HCT116 (cell line): Measurements from ENCODE around the gene TMEM87A. TPM values are rescaled to one million over a fixed set of nuclear protein-coding genes. Genes with fewer than 3 reads are reported as not detected.

Experiments used
- ATAC-seq: fragments of 200-7000 bp; cut with Tn5 transposase; 2 replicates; pipeline ENCODE4 v1.9.1; 2020; ENCODE audit warnings: mild to moderate bottlenecking, moderate library complexity
- BruUV-seq: library from RNA; stranded (reverse); fragments of 400-500 nt; replicated peaks from 2 replicates; lab custom pipeline; 2021; lab: Mats Ljungman, UMichigan
- CTCF ChIA-PET: fragments of 300-600 bp; sonication (Branson Sonifier 250); formaldehyde crosslinking; loops from one replicate; lab custom pipeline; 2021; ENCODE audit warnings: antibody characterized with exemption; lab: Charles Lee
- POLR2A ChIA-PET: fragments of 300-600, 350-600 bp; sonication (Branson Sonifier 250); formaldehyde crosslinking; loops from one replicate; lab custom pipeline; 2021; ENCODE audit warnings: antibody characterized with exemption; lab: Charles Lee
- RAD21 ChIA-PET, 2 experiments: fragments of 300-600 bp; sonication (Branson Sonifier 250); formaldehyde crosslinking; loops; one replicate each; lab custom pipeline; 2023; ENCODE audit warnings: low total read pairs in 2 of 2; ENCODE audit not compliant: uncharacterized antibody in 2 of 2, unreplicated experiment in 2 of 2, low non-redundant PET in 1 of 2; lab: Charles Lee
- DNase-seq: peaks from one replicate; pipeline ENCODE4 v3.0.0-alpha.2; 2010; ENCODE audit warnings: low read depth, low spot score
- H2AFZ ChIP-seq: fragments of 200-600 bp; shearing (Covaris generic), sonication (generic); 2 replicates; pipeline ENCODE4 v1.6.1; 2017; ENCODE audit warnings: low read depth, mixed run types, mixed read lengths, antibody characterized with exemption, low read length; ENCODE audit not compliant: poor library complexity, severe bottlenecking
- H3K27ac ChIP-seq: 2 replicates; pipeline ENCODE4 v1.5.1; 2012; ENCODE audit warnings: low read depth, low read length
- H3K27me3 ChIP-seq: fragments of 200-600 bp; sonication (generic); 2 replicates; pipeline ENCODE4 v1.6.1; 2016; ENCODE audit warnings: mixed run types, low read length, mixed read lengths; ENCODE audit not compliant: insufficient read depth
- H3K36me3 ChIP-seq, 2 experiments: fragments of 200-500 bp in 1 of 2; fragments of 200-600 bp in 1 of 2; sonication (Bioruptor generic) in 1 of 2; sonication (generic) in 1 of 2; 2 replicates each; pipeline versions ENCODE4 v1.5.1 to v1.6.1; 2014 to 2016; ENCODE audit warnings: low read length in 2 of 2, inconsistent platforms in 1 of 2, mixed read lengths in 1 of 2, mixed run types in 1 of 2; ENCODE audit not compliant: insufficient read depth in 2 of 2, control insufficient read depth in 1 of 2
- H3K4me1 ChIP-seq, 2 experiments: fragments of 200-600 bp in 1 of 2; sonication (generic) in 1 of 2; 2 replicates each; pipeline versions ENCODE4 v1.5.1 to v1.6.1; 2012 to 2017; ENCODE audit warnings: low read length in 2 of 2, inconsistent platforms in 1 of 2, mild to moderate bottlenecking in 1 of 2, mixed read lengths in 1 of 2, mixed run types in 1 of 2, moderate library complexity in 1 of 2; ENCODE audit not compliant: insufficient read depth in 2 of 2, control insufficient read depth in 1 of 2
- H3K4me2 ChIP-seq: fragments of 200-600 bp; sonication (generic); 2 replicates; pipeline ENCODE4 v1.6.1; 2017; ENCODE audit warnings: mixed run types, low read length, mixed read lengths
- H3K4me3 ChIP-seq, 2 experiments: fragments of 200-600 bp in 1 of 2; sonication (generic) in 1 of 2; replicated peaks in 1 of 2; 2 replicates each; pipeline ENCODE4 v1.5.1; 2011 to 2016; ENCODE audit warnings: low read length in 2 of 2, control low read depth in 1 of 2, low read depth in 1 of 2, mild to moderate bottlenecking in 1 of 2, mixed read lengths in 1 of 2, mixed run types in 1 of 2
- H3K79me2 ChIP-seq: fragments of 200-600 bp; sonication (generic); 2 replicates; pipeline ENCODE4 v1.6.1; 2017; ENCODE audit warnings: mild to moderate bottlenecking, mixed run types, low read length, moderate library complexity, mixed read lengths; ENCODE audit not compliant: insufficient read depth
- H3K9ac ChIP-seq: fragments of 200-600 bp; sonication (generic); 2 replicates; pipeline ENCODE4 v1.6.1; 2016; ENCODE audit warnings: low read length, mixed read lengths
- H3K9me2 ChIP-seq: fragments of 200-600 bp; sonication (generic), shearing (Covaris generic); 2 replicates; pipeline ENCODE4 v1.6.1; 2017; ENCODE audit warnings: mixed run types, mild to moderate bottlenecking, moderate library complexity; ENCODE audit not compliant: insufficient read depth
- H3K9me3 ChIP-seq, 2 experiments: fragments of 200-500 bp in 1 of 2; fragments of 200-600 bp in 1 of 2; sonication (Bioruptor generic) in 1 of 2; sonication (generic) in 1 of 2; 2 replicates each; pipeline ENCODE4 v1.6.1; 2014 to 2017; ENCODE audit warnings: low read length in 2 of 2, mixed read lengths in 2 of 2, inconsistent platforms in 1 of 2, low read depth in 1 of 2, mild to moderate bottlenecking in 1 of 2, mixed run types in 1 of 2, moderate library complexity in 1 of 2; ENCODE audit not compliant: control insufficient read depth in 1 of 2, insufficient read depth in 1 of 2
- H4K20me1 ChIP-seq: fragments of 200-600 bp; sonication (generic), shearing (Covaris generic); 2 replicates; pipeline ENCODE4 v1.6.1; 2017; ENCODE audit warnings: mixed run types, mild to moderate bottlenecking, moderate library complexity; ENCODE audit not compliant: insufficient read depth
- ATF3 ChIP-seq: IDR thresholded peaks from 2 replicates; pipeline ENCODE4 v1.6.1; 2012
- CEBPB ChIP-seq: IDR thresholded peaks from 2 replicates; pipeline ENCODE4 v1.6.1; 2012; ENCODE audit warnings: low read depth
- EGR1 ChIP-seq: IDR thresholded peaks from 2 replicates; pipeline ENCODE4 v1.6.1; 2012; ENCODE audit warnings: low read depth
- EZH2 ChIP-seq: fragments of 200-600 bp; sonication (generic); IDR thresholded peaks from 2 replicates; pipeline ENCODE4 v1.6.1; 2017; ENCODE audit warnings: antibody characterized with exemption, mixed run types
- EZH2phosphoT487 ChIP-seq: fragments of 200-600 bp; IDR thresholded peaks from 2 replicates; pipeline ENCODE4 v1.6.1; 2018; ENCODE audit warnings: antibody characterized with exemption, borderline replicate concordance
- POLR2A ChIP-seq: IDR thresholded peaks from 2 replicates; pipeline ENCODE4 v1.7.0; 2011; ENCODE audit warnings: borderline replicate concordance; ENCODE audit not compliant: insufficient read depth, insufficient read length; ENCODE audit errors: extremely low read depth
- POLR2AphosphoS5 ChIP-seq: IDR thresholded peaks from 2 replicates; pipeline ENCODE4 v1.6.1; 2011; ENCODE audit warnings: mild to moderate bottlenecking, low read depth, low read length, moderate library complexity
- RAD21 ChIP-seq: IDR thresholded peaks from 2 replicates; pipeline ENCODE4 v1.6.1; 2012; ENCODE audit warnings: low read depth, mild to moderate bottlenecking
- SIN3A ChIP-seq: IDR thresholded peaks from 2 replicates; pipeline ENCODE4 v1.6.1; 2012; ENCODE audit warnings: low read depth
- SP1 ChIP-seq: IDR thresholded peaks from 2 replicates; pipeline ENCODE4 v1.6.1; 2012; ENCODE audit warnings: low read depth
- SRF ChIP-seq: IDR thresholded peaks from 2 replicates; pipeline ENCODE4 v1.6.1; 2012; ENCODE audit warnings: low read depth
- ZBTB33 ChIP-seq: IDR thresholded peaks from 2 replicates; pipeline ENCODE4 v1.6.1; 2011; ENCODE audit warnings: mild to moderate bottlenecking, low read length, moderate library complexity; ENCODE audit not compliant: insufficient replicate concordance; ENCODE audit errors: extremely low read depth
- intact Hi-C: fragments of 100-400 bp; cut with micrococcal nuclease; formaldehyde crosslinking; loops from 2 replicates; pipeline ENCODE4 v1.10.0; 2022
- total RNA-seq: library from RNA; stranded (reverse); gene quantifications from one replicate; pipeline ENCODE4 v1.2.1, GENCODE V29; 2021; ENCODE audit not compliant: unreplicated experiment

TMEM87A gene
- total RNA-seq, 1 experiment from 2014 or later = 44.0 TPM

- H2AFZ ChIP-seq = no peak overlapping the region
- intact Hi-C loops = no loop called here
- no peak overlapping the region for H3K4me3 ChIP-seq
- H4K20me1 ChIP-seq = no peaks in the 10 kb centered on the region
- no peak for DNase-seq
- no peaks in the 10 kb centered on the region for H3K9me2 ChIP-seq
- ChIA-PET POLR2A (no interaction called here), CTCF (no interaction called here), RAD21 (no interaction called here)
- no peak overlapping the region for H3K4me2 ChIP-seq
- no peaks in the 10 kb centered on the region for H3K79me2 ChIP-seq
- peaks cover 15 to 40% of the 10 kb centered on the region in 2 experiments for H3K36me3 ChIP-seq
- no TSS peak for BruUV-seq
- no peak for ATAC-seq
- no peaks in the 10 kb centered on the region for H3K9me3 ChIP-seq
- no peaks in the 10 kb centered on the region for H3K27me3 ChIP-seq
- no peak overlapping the region for H3K27ac ChIP-seq
- H3K4me1 ChIP-seq = no peaks in the 10 kb centered on the region
- no peak overlapping the region for H3K9ac ChIP-seq
- no peak for TF ChIP-seq ZBTB33
- no peak for TF ChIP-seq SRF
These were observed 101.4 kb downstream of the TMEM87A start for GRCh38 chr15:42171795-42172194.

- RAD21 ChIA-PET = no interaction called here
- H3K36me3 ChIP-seq = peaks cover 15 to 45% of the 10 kb centered on the region in 2 experiments
- H3K4me1 ChIP-seq = no peaks in the 10 kb centered on the region
- H3K27ac ChIP-seq = no peak overlapping the region
- no peak for DNase-seq
- no peaks in the 10 kb centered on the region for H4K20me1 ChIP-seq
- no TSS peak for BruUV-seq
- no peak overlapping the region for H3K4me3 ChIP-seq
- no peaks in the 10 kb centered on the region for H3K9me3 ChIP-seq
- intact Hi-C loops = no loop called here
- no peak for TF ChIP-seq EZH2phosphoT487
- no peak for TF ChIP-seq POLR2A
- no peak for TF ChIP-seq EZH2
- TF ChIP-seq ZBTB33 = no peak
- no peak for TF ChIP-seq SP1
- no peak for TF ChIP-seq CEBPB
- TF ChIP-seq SIN3A = no peak
- TF ChIP-seq RAD21 = no peak
- TF ChIP-seq EGR1 = no peak
- TF ChIP-seq ATF3 = no peak
- no peak for TF ChIP-seq POLR2AphosphoS5
- TF ChIP-seq SRF = no peak
- no peak overlapping the region for H2AFZ ChIP-seq
- no peak overlapping the region for H3K4me2 ChIP-seq
- H3K27me3 ChIP-seq = no peaks in the 10 kb centered on the region
- no peaks in the 10 kb centered on the region for H3K79me2 ChIP-seq
- CTCF ChIA-PET = no interaction called here
- no peak for ATAC-seq
- no peak overlapping the region for H3K9ac ChIP-seq
- POLR2A ChIA-PET = no interaction called here
- H3K9me2 ChIP-seq = no peaks in the 10 kb centered on the region
These were observed 102.1 kb downstream of the TMEM87A start for GRCh38 chr15:42171122-42171521.
